CD8-positive, alpha-beta memory T cell (primary cell): ENCODE results near the gene NANOS3. TPM values are rescaled to one million over a fixed set of nuclear protein-coding genes. Genes with fewer than 3 reads are reported as not detected.
A peak's percentile ranks its signal among the peaks of the same experiment; 100 is the strongest.
"Not testable (repeated sequence)": the region's sequence is repeated elsewhere in the genome, so short reads cannot be mapped to it uniquely, and the experiment has no call there.

ENCODE experiments used
- CTCF ChIA-PET: fragments of 350-600 bp; sonication (Branson Sonifier 250); formaldehyde crosslinking; loops from one replicate; lab custom pipeline; 2021; ENCODE audit warnings: antibody characterized with exemption; lab: Charles Lee
- POLR2A ChIA-PET: fragments of 350-600 bp; sonication (Branson Sonifier 250); formaldehyde crosslinking; loops from one replicate; lab custom pipeline; 2021; ENCODE audit warnings: antibody characterized with exemption; lab: Charles Lee
- DNase-seq, 5 donors: peaks; one replicate each; pipeline versions ENCODE4 v3.0.0 to v3.0.0-alpha.2; 2020 to 2022; ENCODE audit warnings: mixed read lengths in 1 of 5
- H3K27ac ChIP-seq: one replicate; pipeline ENCODE4 v1.7.0; 2013; ENCODE audit warnings: low read depth, mild to moderate bottlenecking, low read length, moderate library complexity
- H3K27me3 ChIP-seq: 2 replicates; pipeline ENCODE4 v1.7.0; 2013; ENCODE audit warnings: low read length, mild to moderate bottlenecking; ENCODE audit not compliant: insufficient read depth, poor library complexity, severe bottlenecking
- H3K36me3 ChIP-seq: 2 replicates; pipeline ENCODE4 v1.7.0; 2013; ENCODE audit warnings: mild to moderate bottlenecking, low read length, moderate library complexity; ENCODE audit not compliant: insufficient read depth
- H3K4me1 ChIP-seq: 2 replicates; pipeline ENCODE4 v1.7.0; 2013; ENCODE audit warnings: mild to moderate bottlenecking, low read length, moderate library complexity; ENCODE audit not compliant: insufficient read depth
- H3K4me3 ChIP-seq: 2 replicates; pipeline ENCODE4 v1.7.0; 2013; ENCODE audit warnings: mild to moderate bottlenecking, low read length
- H3K9me3 ChIP-seq: 2 replicates; pipeline ENCODE4 v1.7.0; 2013; ENCODE audit warnings: mild to moderate bottlenecking, low read length
- H3K27ac Mint-ChIP-seq, 8 donors: one replicate each; pipeline ENCODE4 v1.8.0; 2020 to 2021; ENCODE audit warnings: mixed read lengths in 8 of 8, mild to moderate bottlenecking in 6 of 8, inconsistent platforms in 3 of 8, moderate library complexity in 3 of 8
- H3K27me3 Mint-ChIP-seq, 2 donors: one replicate each; pipeline ENCODE4 v1.8.0; 2020 to 2021; ENCODE audit warnings: mixed read lengths in 2 of 2, mild to moderate bottlenecking in 1 of 2, moderate library complexity in 1 of 2
- H3K36me3 Mint-ChIP-seq, 3 donors: one replicate each; pipeline ENCODE4 v1.8.0; 2020 to 2021; ENCODE audit warnings: mixed read lengths in 3 of 3, inconsistent platforms in 1 of 3, mild to moderate bottlenecking in 1 of 3
- H3K4me1 Mint-ChIP-seq, 3 donors: one replicate each; pipeline ENCODE4 v1.8.0; 2020 to 2021; ENCODE audit warnings: mixed read lengths in 3 of 3, inconsistent platforms in 1 of 3, mild to moderate bottlenecking in 1 of 3
- H3K4me3 Mint-ChIP-seq, 7 donors: one replicate each; pipeline ENCODE4 v1.8.0; 2020 to 2021; ENCODE audit warnings: mixed read lengths in 7 of 7, mild to moderate bottlenecking in 6 of 7, moderate library complexity in 4 of 7, inconsistent platforms in 2 of 7
- H3K9me3 Mint-ChIP-seq, 5 donors: one replicate each; pipeline ENCODE4 v1.8.0; 2020 to 2022; ENCODE audit warnings: mixed read lengths in 5 of 5, mild to moderate bottlenecking in 3 of 5, moderate library complexity in 2 of 5, inconsistent platforms in 1 of 5
- polyA plus RNA-seq: library from polyadenylated mRNA; unstranded; fragments of 300-500 nt; fragmentation: Illumina TruSeq; gene quantifications from one replicate; pipeline ENCODE4 v1.2.3, GENCODE V29; 2021
- total RNA-seq, 2 experiments: library from RNA; stranded (reverse); gene quantifications; one replicate each; pipeline ENCODE4 v1.2.3, GENCODE V29; 2021

The NANOS3 gene
- total and polyA plus RNA-seq, 3 experiments from 2014 or later = 0.90 to 1.5 TPM; not detected in 1

DNA sequence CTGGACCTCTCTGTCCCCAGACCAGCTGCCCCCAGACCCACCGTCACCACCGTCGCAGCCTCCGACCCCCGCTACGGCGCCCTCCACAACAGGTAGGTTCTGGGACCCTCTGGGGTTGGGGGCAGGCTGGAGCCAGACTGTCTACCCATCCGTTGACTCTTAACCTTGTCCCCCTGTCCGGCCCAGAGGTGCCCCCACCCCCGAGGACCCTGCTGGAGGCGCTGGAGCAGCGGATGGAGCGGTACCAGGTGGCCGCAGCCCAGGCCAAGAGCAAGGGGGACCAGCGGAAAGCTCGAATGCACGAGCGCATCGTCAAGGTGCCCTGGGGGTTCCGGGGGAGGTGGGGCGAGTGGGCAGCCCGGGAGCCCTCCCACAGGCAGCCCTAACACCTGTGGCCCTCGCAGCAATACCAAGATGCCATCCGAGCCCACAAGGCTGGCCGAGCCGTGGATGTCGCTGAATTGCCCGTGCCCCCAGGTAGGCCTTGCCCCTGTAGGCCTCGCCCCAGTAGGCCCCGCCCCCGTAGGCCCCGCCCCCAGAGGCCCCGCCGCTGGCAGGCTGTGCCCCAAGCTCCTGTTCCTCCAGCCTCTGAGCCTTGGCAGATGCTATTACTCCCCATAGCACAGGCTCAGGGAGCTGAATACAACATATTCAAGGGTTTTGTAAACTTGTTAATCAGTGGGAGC is 41.9 kb downstream of the NANOS3 start:
- no peaks in the 10 kb centered on the region for H3K4me1 ChIP-seq
- no peaks in the 10 kb centered on the region for H3K27me3 ChIP-seq
- no peak for DNase-seq
- ChIA-PET CTCF (interaction anchor here (1.5 kb wide), 1 partner anchor 20 kb away, joined by 3 read pairs; the partner anchor contains the start of gene PODNL1), POLR2A (no interaction called here)
- Mint-ChIP-seq H3K4me3 (no peak overlapping the region), H3K27ac (peak overlapping the region in 1 of 8 donors; percentile 47), H3K27me3 (no peaks in the 10 kb centered on the region), H3K4me1 (peaks cover 0 to 4% (median 3%) of the 10 kb centered on the region in 3 donors), H3K36me3 (peaks cover 13 to 71% (median 16%) of the 10 kb centered on the region in 3 donors), H3K9me3 (no peaks in the 10 kb centered on the region)
- peaks cover 5% of the 10 kb centered on the region for H3K9me3 ChIP-seq
- no peak overlapping the region for H3K27ac ChIP-seq
- no peak overlapping the region for H3K4me3 ChIP-seq
- H3K36me3 ChIP-seq = peaks cover 8% of the 10 kb centered on the region

DNA sequence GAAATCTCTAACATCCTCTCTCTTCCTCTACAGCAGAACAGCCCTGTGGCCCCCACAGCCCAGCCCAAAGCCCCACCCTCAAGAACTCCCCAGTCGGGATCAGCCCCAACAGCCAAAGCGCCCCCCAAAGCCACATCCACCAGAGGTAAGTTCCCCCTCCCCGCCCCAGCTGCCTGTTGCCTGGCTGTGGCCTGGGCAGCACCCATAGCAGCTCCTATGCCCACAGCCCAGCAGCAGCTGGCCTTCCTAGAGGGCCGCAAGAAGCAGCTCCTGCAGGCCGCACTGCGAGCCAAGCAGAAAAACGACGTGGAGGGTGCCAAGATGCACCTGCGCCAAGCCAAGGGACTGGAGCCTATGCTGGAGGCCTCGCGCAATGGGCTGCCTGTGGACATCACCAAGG is 43.6 kb downstream of the NANOS3 start:
- Mint-ChIP-seq H3K27ac (peak overlapping the region in 1 of 8 donors; percentile 82), H3K27me3 (no peaks in the 10 kb centered on the region), H3K4me1 (peaks cover 0 to 4% (median 3%) of the 10 kb centered on the region in 3 donors), H3K9me3 (no peaks in the 10 kb centered on the region), H3K36me3 (peaks cover 14 to 67% (median 16%) of the 10 kb centered on the region in 3 donors), H3K4me3 (no peak overlapping the region)
- peaks cover 5% of the 10 kb centered on the region for H3K9me3 ChIP-seq
- H3K4me3 ChIP-seq = no peak overlapping the region
- no peak for DNase-seq
- no peaks in the 10 kb centered on the region for H3K27me3 ChIP-seq
- H3K36me3 ChIP-seq = peaks cover 8% of the 10 kb centered on the region
- CTCF ChIA-PET = no interaction called here
- POLR2A ChIA-PET = no interaction called here
- no peaks in the 10 kb centered on the region for H3K4me1 ChIP-seq
- no peak overlapping the region for H3K27ac ChIP-seq

DNA sequence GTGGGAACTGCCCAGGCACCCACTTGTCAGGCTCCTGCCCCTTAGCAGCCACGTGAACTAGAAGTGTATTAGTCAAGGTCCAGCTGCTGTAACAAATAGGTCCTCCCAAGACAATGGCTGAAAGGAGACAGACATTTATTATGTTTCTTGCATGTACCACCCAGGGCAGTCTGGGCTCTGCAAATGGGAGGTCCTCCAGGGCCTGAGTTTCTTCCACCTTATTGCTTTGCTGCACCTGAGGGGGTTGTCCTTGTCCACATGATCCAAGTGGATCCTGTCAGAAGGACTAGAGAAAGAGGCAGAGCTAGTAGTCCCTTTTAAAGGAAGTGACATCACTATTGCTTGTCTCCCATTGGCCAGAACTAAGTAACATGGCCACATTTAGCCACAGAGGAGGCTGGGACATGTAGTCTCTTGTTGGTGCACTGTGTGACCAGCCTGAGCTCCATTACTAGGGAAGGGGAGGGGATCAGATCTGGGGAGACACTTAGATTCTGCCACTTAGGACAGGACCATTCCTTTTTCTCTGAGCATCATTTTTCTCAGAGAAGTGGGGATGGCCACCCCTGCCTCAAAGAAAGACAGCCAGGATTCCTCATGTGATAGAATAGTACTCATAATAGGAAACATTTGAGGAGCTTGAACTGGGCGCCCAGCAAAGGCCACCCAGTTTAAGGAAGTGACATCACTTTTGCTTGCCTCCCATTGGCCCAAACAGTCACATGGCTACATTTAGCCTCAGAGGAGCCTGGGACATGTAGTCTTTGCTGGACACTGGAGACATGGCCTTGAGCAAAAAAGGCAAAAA is 44.2 kb downstream of the NANOS3 start:
- Histone ChIP-seq H3K4me1 (no peaks in the 10 kb centered on the region), H3K27ac (no peak overlapping the region), H3K9me3 (peaks cover 5% of the 10 kb centered on the region), H3K36me3 (peaks cover 8% of the 10 kb centered on the region), H3K4me3 (no peak overlapping the region), H3K27me3 (no peaks in the 10 kb centered on the region)
- POLR2A ChIA-PET = interaction anchor here (0.6 kb wide), 1 partner anchor 113 kb away, joined by 7 read pairs; no protein-coding TSS in a partner anchor
- no peak for DNase-seq
- peak overlapping the region in 7 of 8 donors; percentile 15 to 83 (median 73) for H3K27ac Mint-ChIP-seq
- H3K4me1 Mint-ChIP-seq = peaks cover 0 to 4% (median 3%) of the 10 kb centered on the region in 3 donors
- H3K36me3 Mint-ChIP-seq = peaks cover 14 to 64% (median 16%) of the 10 kb centered on the region in 3 donors
- H3K4me3 Mint-ChIP-seq = peak overlapping the region in 1 of 7 donors; percentile 27
- CTCF ChIA-PET = no interaction called here
- H3K27me3 Mint-ChIP-seq = no peaks in the 10 kb centered on the region
- no peaks in the 10 kb centered on the region for H3K9me3 Mint-ChIP-seq

DNA sequence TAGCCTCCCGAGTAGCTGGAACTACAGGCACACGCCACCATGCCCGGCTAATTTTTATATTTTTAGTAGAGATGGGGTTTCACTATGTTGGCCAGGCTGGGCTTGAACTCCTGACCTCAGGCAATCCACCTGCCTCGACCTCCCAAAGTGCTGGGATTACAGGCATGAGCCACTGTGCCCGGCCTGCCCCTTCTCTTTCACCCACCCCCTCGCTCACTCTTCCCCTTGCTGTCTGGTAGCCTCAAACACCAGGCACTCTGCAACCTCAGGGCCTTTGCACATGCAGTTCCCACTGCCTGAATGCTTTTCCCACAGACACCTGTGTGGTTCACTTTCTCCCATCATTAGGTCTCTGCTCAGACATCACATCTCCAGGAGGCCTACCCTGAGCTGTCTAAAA is 45.2 kb downstream of the NANOS3 start:
- H3K4me3 Mint-ChIP-seq, H3K9me3 ChIP-seq, H3K27ac ChIP-seq, DNase-seq, H3K4me1 ChIP-seq, POLR2A ChIA-PET, H3K36me3 ChIP-seq, H3K27me3 ChIP-seq, H3K4me3 ChIP-seq, CTCF ChIA-PET, H3K4me1 Mint-ChIP-seq, H3K27me3 Mint-ChIP-seq, H3K9me3 Mint-ChIP-seq: not testable (repeated sequence)
- peak overlapping the region in 2 of 8 donors; percentile 15 to 17 for H3K27ac Mint-ChIP-seq
- peaks cover 14 to 65% (median 16%) of the 10 kb centered on the region in 3 donors for H3K36me3 Mint-ChIP-seq

DNA sequence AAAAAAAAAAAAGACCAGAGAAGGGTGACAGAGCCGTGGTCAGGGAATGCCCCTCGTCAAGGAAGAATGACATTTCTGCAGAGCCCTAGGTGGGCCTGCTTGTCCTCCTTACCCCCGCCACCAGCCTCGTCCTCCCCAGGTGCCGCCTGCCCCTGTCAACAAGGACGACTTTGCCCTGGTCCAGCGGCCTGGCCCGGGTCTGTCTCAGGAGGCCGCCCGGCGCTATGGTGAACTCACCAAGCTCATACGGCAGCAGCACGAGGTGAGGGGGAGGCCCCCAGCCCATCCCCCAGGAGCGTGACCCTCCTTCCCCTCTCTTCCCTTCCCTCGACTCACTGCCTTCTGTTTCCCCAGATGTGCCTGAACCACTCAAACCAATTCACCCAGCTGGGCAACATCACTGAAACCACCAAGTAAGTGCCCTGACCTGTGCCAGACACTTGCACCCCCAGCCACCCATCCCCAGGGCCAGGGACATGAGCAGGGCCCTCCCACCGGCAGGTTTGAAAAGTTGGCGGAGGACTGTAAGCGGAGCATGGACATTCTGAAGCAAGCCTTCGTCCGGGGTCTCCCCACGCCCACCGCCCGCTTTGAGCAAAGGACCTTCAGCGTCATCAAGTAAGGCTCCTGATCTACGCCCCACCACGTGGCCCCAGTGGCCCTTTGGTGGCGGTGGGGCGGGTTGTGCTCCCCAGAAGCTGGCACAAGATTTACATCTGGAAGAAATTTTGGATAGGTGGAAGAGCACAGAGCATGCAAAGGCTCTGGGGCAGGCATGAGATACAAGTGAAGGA is 46.5 kb downstream of the NANOS3 start:
- Histone ChIP-seq H3K4me1 (no peaks in the 10 kb centered on the region), H3K4me3 (no peak overlapping the region), H3K36me3 (peaks cover 8% of the 10 kb centered on the region), H3K27ac (no peak overlapping the region), H3K27me3 (no peaks in the 10 kb centered on the region), H3K9me3 (peaks cover 5% of the 10 kb centered on the region)
- no peak overlapping the region for H3K4me3 Mint-ChIP-seq
- ChIA-PET CTCF (no interaction called here), POLR2A (no interaction called here)
- H3K27ac Mint-ChIP-seq = peak overlapping the region in 2 of 8 donors; percentile 78 to 90
- no peaks in the 10 kb centered on the region for H3K9me3 Mint-ChIP-seq
- peaks cover 16 to 65% (median 19%) of the 10 kb centered on the region in 3 donors for H3K36me3 Mint-ChIP-seq
- H3K27me3 Mint-ChIP-seq = no peaks in the 10 kb centered on the region
- DNase-seq = no peak
- H3K4me1 Mint-ChIP-seq = peaks cover 0 to 4% (median 3%) of the 10 kb centered on the region in 3 donors

DNA sequence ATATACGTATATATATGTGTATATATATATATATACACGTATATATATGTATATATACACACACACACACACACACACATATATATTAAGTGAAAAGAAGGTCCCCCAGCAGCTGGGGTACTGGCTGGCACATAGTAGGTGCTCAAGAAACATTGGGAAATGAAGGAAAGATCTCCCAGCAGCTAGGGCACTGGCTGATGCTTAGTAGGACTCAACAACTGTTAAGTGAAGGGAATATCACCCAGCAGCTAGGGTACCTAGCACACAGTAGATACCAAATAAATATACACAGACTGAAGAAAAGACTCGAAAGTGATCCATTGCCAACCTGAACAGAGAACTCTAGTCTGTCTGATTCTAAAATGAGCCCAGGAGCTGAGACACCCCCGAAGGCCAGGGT is 49.1 kb downstream of the NANOS3 start:
- Mint-ChIP-seq H3K4me3 (no peak overlapping the region), H3K27ac (no peak overlapping the region), H3K27me3 (no peaks in the 10 kb centered on the region), H3K9me3 (no peaks in the 10 kb centered on the region), H3K36me3 (peaks cover 15 to 58% (median 18%) of the 10 kb centered on the region in 3 donors), H3K4me1 (peaks cover 0 to 3% (median 3%) of the 10 kb centered on the region in 3 donors)
- POLR2A ChIA-PET = interaction anchor here (1.4 kb wide), 1 partner anchor 106 kb away, joined by 4 read pairs; the partner anchor contains the start of gene IL27RA
- peaks cover 1% of the 10 kb centered on the region for H3K9me3 ChIP-seq
- CTCF ChIA-PET = no interaction called here
- H3K27ac ChIP-seq = no peak overlapping the region
- H3K4me1 ChIP-seq = no peaks in the 10 kb centered on the region
- no peak overlapping the region for H3K4me3 ChIP-seq
- DNase-seq = no peak
- H3K36me3 ChIP-seq = peaks cover 3% of the 10 kb centered on the region
- no peaks in the 10 kb centered on the region for H3K27me3 ChIP-seq

DNA sequence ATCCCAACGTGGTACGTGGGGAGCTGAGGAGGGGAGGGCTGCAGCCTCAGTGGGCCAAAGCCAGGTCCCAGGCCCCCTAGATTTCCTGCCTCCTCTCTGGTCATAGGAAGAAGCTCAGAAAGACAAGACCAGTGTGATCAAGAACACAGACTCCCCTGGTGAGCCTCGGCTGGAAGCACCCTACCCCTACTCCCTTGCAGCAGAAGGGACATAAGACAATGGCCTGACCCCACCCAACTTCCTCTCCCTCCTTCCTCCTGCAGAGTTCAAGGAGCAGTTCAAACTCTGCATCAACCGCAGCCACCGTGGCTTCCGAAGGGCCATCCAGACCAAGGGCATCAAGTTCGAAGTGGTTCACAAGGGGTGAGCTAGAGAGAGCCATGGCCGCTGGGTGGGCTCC is 49.8 kb downstream of the NANOS3 start:
- Histone ChIP-seq H3K27ac (no peak overlapping the region), H3K4me1 (no peaks in the 10 kb centered on the region), H3K4me3 (no peak overlapping the region), H3K27me3 (no peaks in the 10 kb centered on the region), H3K9me3 (no peaks in the 10 kb centered on the region), H3K36me3 (no peaks in the 10 kb centered on the region)
- DNase-seq = no peak
- CTCF ChIA-PET = no interaction called here
- Mint-ChIP-seq H3K27ac (peak overlapping the region in 1 of 8 donors; percentile 83), H3K9me3 (no peaks in the 10 kb centered on the region), H3K27me3 (no peaks in the 10 kb centered on the region), H3K4me1 (no peaks in the 10 kb centered on the region), H3K36me3 (peaks cover 11 to 51% (median 13%) of the 10 kb centered on the region in 3 donors), H3K4me3 (no peak overlapping the region)
- POLR2A ChIA-PET = interaction anchor here (0.5 to 1.4 kb wide), 2 partner anchors 105 to 311 kb away, joined by 4 to 8 read pairs; partner anchors contain the start of gene IL27RA
